AG10803 (cell line): Measurements from ENCODE around the gene PMVK.

Experiments
- DNase-seq: peaks from one replicate; pipeline ENCODE4 v3.0.0; 2010; ENCODE audit warnings: low read depth
- H3K4me3 ChIP-seq: 2 replicates; pipeline ENCODE4 v1.5.1; 2011; ENCODE audit warnings: mild to moderate bottlenecking, low read length, control low read depth
- TF ChIP-seq, protein P1 (sequence below): conservative IDR thresholded peaks from 2 replicates; pipeline ENCODE4 v1.5.1; 2011; ENCODE audit warnings: mild to moderate bottlenecking, low read length, control low read depth, inconsistent platforms

Gene PMVK

DNA sequence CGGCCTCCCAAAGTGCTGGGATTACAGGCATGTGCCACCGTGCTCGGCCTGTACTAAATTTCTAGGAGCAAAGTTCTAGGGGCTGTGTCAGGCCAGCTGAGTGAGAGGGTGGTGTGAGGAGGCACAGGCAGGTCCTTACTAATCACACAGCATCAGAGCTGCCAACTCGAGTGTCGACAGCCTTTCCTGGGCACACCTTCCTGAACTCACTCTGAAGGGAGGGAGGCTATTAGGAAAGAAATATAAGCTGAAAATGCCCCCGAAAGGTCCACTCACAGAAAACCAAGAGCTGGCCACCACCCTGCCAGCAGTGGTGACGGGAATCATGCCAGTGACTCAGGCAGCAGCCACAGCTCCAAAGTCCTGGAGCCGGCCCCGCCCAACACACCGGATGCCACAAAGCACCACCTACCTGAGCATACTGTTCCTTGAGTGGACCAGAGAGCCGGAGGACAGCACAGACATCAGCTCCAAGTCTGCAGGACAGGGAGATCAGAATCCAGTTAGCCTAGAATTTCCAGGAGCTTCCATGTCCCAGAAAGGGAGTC lies 4.5 kb downstream of the PMVK start:
- TF ChIP-seq, protein P1, sequence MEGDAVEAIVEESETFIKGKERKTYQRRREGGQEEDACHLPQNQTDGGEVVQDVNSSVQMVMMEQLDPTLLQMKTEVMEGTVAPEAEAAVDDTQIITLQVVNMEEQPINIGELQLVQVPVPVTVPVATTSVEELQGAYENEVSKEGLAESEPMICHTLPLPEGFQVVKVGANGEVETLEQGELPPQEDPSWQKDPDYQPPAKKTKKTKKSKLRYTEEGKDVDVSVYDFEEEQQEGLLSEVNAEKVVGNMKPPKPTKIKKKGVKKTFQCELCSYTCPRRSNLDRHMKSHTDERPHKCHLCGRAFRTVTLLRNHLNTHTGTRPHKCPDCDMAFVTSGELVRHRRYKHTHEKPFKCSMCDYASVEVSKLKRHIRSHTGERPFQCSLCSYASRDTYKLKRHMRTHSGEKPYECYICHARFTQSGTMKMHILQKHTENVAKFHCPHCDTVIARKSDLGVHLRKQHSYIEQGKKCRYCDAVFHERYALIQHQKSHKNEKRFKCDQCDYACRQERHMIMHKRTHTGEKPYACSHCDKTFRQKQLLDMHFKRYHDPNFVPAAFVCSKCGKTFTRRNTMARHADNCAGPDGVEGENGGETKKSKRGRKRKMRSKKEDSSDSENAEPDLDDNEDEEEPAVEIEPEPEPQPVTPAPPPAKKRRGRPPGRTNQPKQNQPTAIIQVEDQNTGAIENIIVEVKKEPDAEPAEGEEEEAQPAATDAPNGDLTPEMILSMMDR, result no peak

DNA sequence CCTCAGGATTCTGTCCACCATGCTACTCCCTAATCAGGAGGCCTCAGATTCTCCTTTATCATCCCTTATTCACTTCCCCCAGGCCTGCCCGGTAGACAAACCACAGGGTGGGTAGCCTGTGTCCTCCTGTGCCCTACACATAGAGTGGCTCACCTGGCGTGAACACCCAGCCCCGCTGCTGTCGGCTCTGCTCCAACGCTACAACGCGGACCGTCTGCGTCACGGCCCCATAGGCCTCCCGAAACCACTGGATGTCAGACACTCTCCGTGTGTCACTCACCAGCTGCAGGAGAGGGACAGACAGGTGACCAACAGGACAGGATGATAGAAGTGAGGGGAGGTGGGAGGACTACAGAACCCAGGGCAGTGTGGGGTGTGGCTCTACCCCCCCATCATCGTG lies 10.3 kb downstream of the PMVK start:
- DNase-seq, result no peak
- H3K4me3 ChIP-seq, result no peak overlapping the region
- TF ChIP-seq, protein P1, result no peak

More for the DNA sequence above, 4.5 kb downstream of the PMVK start:
- no peak for DNase-seq
- no peak overlapping the region for H3K4me3 ChIP-seq

DNA sequence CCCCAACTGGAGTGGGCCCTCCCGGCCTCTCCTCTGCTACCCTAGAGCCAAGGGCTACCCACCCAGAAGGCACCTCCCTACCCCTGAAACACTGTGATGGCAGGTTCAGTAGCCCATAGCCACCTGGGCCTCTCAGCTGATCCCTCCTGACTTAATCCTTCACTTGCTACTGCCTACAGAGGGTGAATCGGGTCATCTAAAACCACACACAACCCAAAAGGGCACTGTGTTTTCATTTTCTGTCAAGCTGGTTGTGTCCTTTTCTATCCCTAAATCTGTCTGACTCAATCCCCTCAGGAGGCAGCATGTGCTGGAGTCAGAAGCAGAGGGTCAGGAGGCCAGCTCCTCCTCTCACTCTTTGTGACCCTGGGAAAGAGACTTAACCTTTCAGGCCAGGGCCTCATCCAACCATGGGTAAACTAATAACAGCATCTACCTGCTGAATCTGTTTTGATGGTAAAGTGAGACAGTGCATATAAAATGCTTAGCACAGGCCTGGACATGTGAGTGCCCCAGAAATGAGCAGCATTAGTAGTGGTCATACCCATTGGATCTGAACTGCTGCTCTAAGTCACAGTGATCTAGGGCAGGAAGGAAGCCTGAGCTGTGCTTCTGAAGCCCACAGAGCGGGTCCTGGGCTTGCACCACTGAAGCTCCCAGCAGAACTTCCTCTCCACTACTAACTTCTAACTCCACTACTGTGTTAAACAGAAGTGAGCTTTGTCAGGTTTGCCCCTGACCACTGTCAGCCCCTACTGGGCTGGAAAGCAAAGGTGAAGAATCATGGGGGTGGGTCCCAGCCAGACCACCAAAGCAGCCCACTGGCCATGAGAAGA lies 11.0 kb downstream of the PMVK start:
- no peak for DNase-seq
- H3K4me3 ChIP-seq, result no peak overlapping the region

DNA sequence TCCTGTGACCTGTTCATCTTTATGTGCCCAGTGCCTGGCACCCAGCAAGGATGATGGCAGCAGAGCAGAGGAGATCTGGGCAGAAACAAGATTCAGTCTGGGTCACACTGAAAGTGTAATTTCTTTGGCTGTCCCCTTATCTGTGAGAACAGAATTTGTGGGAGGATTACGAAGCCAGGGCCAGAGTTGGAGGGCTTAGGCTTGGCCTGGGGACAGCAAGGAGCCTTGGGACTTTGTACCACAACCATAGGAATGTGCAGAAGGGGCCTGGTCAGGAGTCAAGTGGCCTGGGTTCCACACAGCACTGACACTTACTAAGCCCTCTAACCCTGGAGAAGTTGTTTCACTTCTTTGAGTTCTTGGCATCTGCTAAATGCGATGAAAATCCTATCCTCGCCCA lies 12.8 kb downstream of the PMVK start:
- TF ChIP-seq, protein P1, result no peak
- no peak for DNase-seq

More for the DNA sequence above, 11.0 kb downstream of the PMVK start:
- TF ChIP-seq, protein P1, result no peak

DNA sequence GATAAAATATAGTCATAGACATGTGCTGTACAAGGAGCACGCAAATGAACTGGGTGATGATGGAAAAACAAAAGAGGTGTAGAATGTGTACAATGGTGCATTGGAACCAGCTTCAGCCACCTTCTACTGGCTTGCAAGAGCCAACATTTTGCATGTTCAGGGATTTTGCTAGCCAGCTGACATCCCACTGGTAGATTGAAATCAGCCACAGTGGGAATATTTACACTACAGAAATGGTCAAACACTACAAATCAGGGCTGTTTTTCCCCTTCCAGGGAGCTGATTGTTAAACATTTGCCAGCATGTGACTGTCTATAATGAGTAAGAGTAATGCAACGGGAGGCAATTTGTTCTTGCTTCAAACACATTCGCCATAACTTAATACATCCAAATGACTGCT lies 23.2 kb downstream of the PMVK start:
- TF ChIP-seq, protein P1, result no peak
- no peak for DNase-seq
- no peak overlapping the region for H3K4me3 ChIP-seq

More for the DNA sequence above, 12.8 kb downstream of the PMVK start:
- no peak overlapping the region for H3K4me3 ChIP-seq

DNA sequence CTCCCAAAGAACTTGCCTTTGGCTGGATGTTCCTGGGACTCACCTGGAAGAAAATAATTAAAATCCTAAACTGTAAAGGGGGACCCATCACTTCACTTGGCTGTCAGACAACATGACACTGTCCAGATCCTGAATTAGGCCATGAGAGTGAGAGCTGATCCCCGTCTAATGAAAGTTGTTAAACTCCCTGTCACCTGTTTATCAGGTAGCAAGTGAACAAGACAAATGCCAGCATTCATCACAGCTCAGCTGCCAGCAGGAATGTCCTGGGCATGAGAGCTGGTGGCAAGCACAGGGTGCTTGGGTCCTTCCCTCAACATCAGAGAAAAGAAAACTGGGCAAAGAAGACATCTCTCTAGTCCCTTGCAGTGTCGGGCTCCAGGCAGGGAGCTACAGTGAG lies 23.8 kb downstream of the PMVK start:
- TF ChIP-seq, protein P1, result no peak
- H3K4me3 ChIP-seq, result no peak overlapping the region
- DNase-seq, result no peak
